Measurements from ENCODE around the gene EBF4.

EBF4 gene

GRCh38 chr20:2734899-2735298, 42.3 kb downstream of the EBF4 start:
- H3K27ac ChIP-seq (ENCODE audit: low read length) = no peak overlapping the region
- no peaks in the 10 kb centered on the region for H3K27me3 ChIP-seq (ENCODE audit: low read depth, low read length)
- no peaks in the 10 kb centered on the region for H3K4me1 ChIP-seq (ENCODE audit: control insufficient read depth in 1 of 2, insufficient read depth in 2 of 2, low read length in 2 of 2)
- H3K4me3 ChIP-seq (ENCODE audit: low read depth in 1 of 2, low read length in 2 of 2) = no peak overlapping the region
- no peaks in the 10 kb centered on the region for H3K36me3 ChIP-seq (ENCODE audit: control insufficient read depth in 1 of 2, insufficient read depth in 2 of 2, low read length in 2 of 2)
- H3K9me3 ChIP-seq (ENCODE audit: control insufficient read depth in 1 of 2, low read length in 2 of 2) = peaks cover 0 to 4% of the 10 kb centered on the region in 2 donors

GRCh38 chr20:2736441-2736840, 43.9 kb downstream of the EBF4 start:
- no peaks in the 10 kb centered on the region for H3K27me3 ChIP-seq (ENCODE audit: low read depth, low read length)
- no peaks in the 10 kb centered on the region for H3K4me1 ChIP-seq (ENCODE audit: control insufficient read depth in 1 of 2, insufficient read depth in 2 of 2, low read length in 2 of 2)

GRCh38 chr20:2738331-2739041, 45.9 kb downstream of the EBF4 start:
- Histone ChIP-seq H3K27me3 (ENCODE audit: low read depth, low read length) (no peaks in the 10 kb centered on the region), H3K36me3 (ENCODE audit: control insufficient read depth in 1 of 2, insufficient read depth in 2 of 2, low read length in 2 of 2) (no peaks in the 10 kb centered on the region), H3K4me3 (ENCODE audit: low read depth in 1 of 2, low read length in 2 of 2) (no peak overlapping the region), H3K27ac (ENCODE audit: low read length) (no peak overlapping the region), H3K4me1 (ENCODE audit: control insufficient read depth in 1 of 2, insufficient read depth in 2 of 2, low read length in 2 of 2) (no peaks in the 10 kb centered on the region), H3K9me3 (ENCODE audit: control insufficient read depth in 1 of 2, low read length in 2 of 2) (no peaks in the 10 kb centered on the region)

More at GRCh38 chr20:2736441-2736840, 43.9 kb downstream of the EBF4 start:
- Histone ChIP-seq H3K36me3 (ENCODE audit: control insufficient read depth in 1 of 2, insufficient read depth in 2 of 2, low read length in 2 of 2) (no peaks in the 10 kb centered on the region), H3K9me3 (ENCODE audit: control insufficient read depth in 1 of 2, low read length in 2 of 2) (peaks cover 0 to 4% of the 10 kb centered on the region in 2 donors), H3K27ac (ENCODE audit: low read length) (no peak overlapping the region), H3K4me3 (ENCODE audit: low read depth in 1 of 2, low read length in 2 of 2) (no peak overlapping the region)

- no peaks in the 10 kb centered on the region for H3K9me3 ChIP-seq (ENCODE audit: control insufficient read depth in 1 of 2, low read length in 2 of 2)
- no peaks in the 10 kb centered on the region for H3K4me1 ChIP-seq (ENCODE audit: control insufficient read depth in 1 of 2, insufficient read depth in 2 of 2, low read length in 2 of 2)
- no peak overlapping the region for H3K27ac ChIP-seq (ENCODE audit: low read length)
- no peaks in the 10 kb centered on the region for H3K36me3 ChIP-seq (ENCODE audit: control insufficient read depth in 1 of 2, insufficient read depth in 2 of 2, low read length in 2 of 2)
- H3K4me3 ChIP-seq (ENCODE audit: low read depth in 1 of 2, low read length in 2 of 2) = no peak overlapping the region
- H3K27me3 ChIP-seq (ENCODE audit: low read depth, low read length) = no peaks in the 10 kb centered on the region
Measured at GRCh38 chr20:2739042-2739398, 46.4 kb downstream of the EBF4 start.

- H3K27me3 ChIP-seq (ENCODE audit: low read depth, low read length) = no peaks in the 10 kb centered on the region
- H3K27ac ChIP-seq (ENCODE audit: low read length) = no peak overlapping the region
- H3K4me1 ChIP-seq (ENCODE audit: control insufficient read depth in 1 of 2, insufficient read depth in 2 of 2, low read length in 2 of 2) = no peaks in the 10 kb centered on the region
- H3K9me3 ChIP-seq (ENCODE audit: control insufficient read depth in 1 of 2, low read length in 2 of 2) = no peaks in the 10 kb centered on the region
- no peaks in the 10 kb centered on the region for H3K36me3 ChIP-seq (ENCODE audit: control insufficient read depth in 1 of 2, insufficient read depth in 2 of 2, low read length in 2 of 2)
- no peak overlapping the region for H3K4me3 ChIP-seq (ENCODE audit: low read depth in 1 of 2, low read length in 2 of 2)
Measured at GRCh38 chr20:2740702-2741101, 48.1 kb downstream of the EBF4 start.

GRCh38 chr20:2741463-2741862, 48.9 kb downstream of the EBF4 start:
- no peak overlapping the region for H3K4me3 ChIP-seq (ENCODE audit: low read depth in 1 of 2, low read length in 2 of 2)
- H3K4me1 ChIP-seq (ENCODE audit: control insufficient read depth in 1 of 2, insufficient read depth in 2 of 2, low read length in 2 of 2) = no peaks in the 10 kb centered on the region
- no peak overlapping the region for H3K27ac ChIP-seq (ENCODE audit: low read length)
- no peaks in the 10 kb centered on the region for H3K36me3 ChIP-seq (ENCODE audit: control insufficient read depth in 1 of 2, insufficient read depth in 2 of 2, low read length in 2 of 2)
- H3K27me3 ChIP-seq (ENCODE audit: low read depth, low read length) = no peaks in the 10 kb centered on the region
- no peaks in the 10 kb centered on the region for H3K9me3 ChIP-seq (ENCODE audit: control insufficient read depth in 1 of 2, low read length in 2 of 2)

GRCh38 chr20:2741881-2742280, 49.3 kb downstream of the EBF4 start:
- H3K27ac ChIP-seq (ENCODE audit: low read length) = no peak overlapping the region
- no peaks in the 10 kb centered on the region for H3K4me1 ChIP-seq (ENCODE audit: control insufficient read depth in 1 of 2, insufficient read depth in 2 of 2, low read length in 2 of 2)
- no peaks in the 10 kb centered on the region for H3K9me3 ChIP-seq (ENCODE audit: control insufficient read depth in 1 of 2, low read length in 2 of 2)
- H3K4me3 ChIP-seq (ENCODE audit: low read depth in 1 of 2, low read length in 2 of 2) = no peak overlapping the region
- no peaks in the 10 kb centered on the region for H3K27me3 ChIP-seq (ENCODE audit: low read depth, low read length)
- no peaks in the 10 kb centered on the region for H3K36me3 ChIP-seq (ENCODE audit: control insufficient read depth in 1 of 2, insufficient read depth in 2 of 2, low read length in 2 of 2)

GRCh38 chr20:2742431-2742830, 49.9 kb downstream of the EBF4 start:
- Histone ChIP-seq H3K27ac (ENCODE audit: low read length) (no peak overlapping the region), H3K4me1 (ENCODE audit: control insufficient read depth in 1 of 2, insufficient read depth in 2 of 2, low read length in 2 of 2) (no peaks in the 10 kb centered on the region), H3K36me3 (ENCODE audit: control insufficient read depth in 1 of 2, insufficient read depth in 2 of 2, low read length in 2 of 2) (no peaks in the 10 kb centered on the region), H3K4me3 (ENCODE audit: low read depth in 1 of 2, low read length in 2 of 2) (no peak overlapping the region), H3K27me3 (ENCODE audit: low read depth, low read length) (no peaks in the 10 kb centered on the region), H3K9me3 (ENCODE audit: control insufficient read depth in 1 of 2, low read length in 2 of 2) (no peaks in the 10 kb centered on the region)

GRCh38 chr20:2742934-2743559, 50.5 kb downstream of the EBF4 start:
- H3K4me1 ChIP-seq (ENCODE audit: control insufficient read depth in 1 of 2, insufficient read depth in 2 of 2, low read length in 2 of 2) = no peaks in the 10 kb centered on the region
- no peaks in the 10 kb centered on the region for H3K9me3 ChIP-seq (ENCODE audit: control insufficient read depth in 1 of 2, low read length in 2 of 2)
- H3K27ac ChIP-seq (ENCODE audit: low read length) = no peak overlapping the region
- H3K36me3 ChIP-seq (ENCODE audit: control insufficient read depth in 1 of 2, insufficient read depth in 2 of 2, low read length in 2 of 2) = no peaks in the 10 kb centered on the region
- H3K27me3 ChIP-seq (ENCODE audit: low read depth, low read length) = no peaks in the 10 kb centered on the region
- H3K4me3 ChIP-seq (ENCODE audit: low read depth in 1 of 2, low read length in 2 of 2) = no peak overlapping the region

- no peaks in the 10 kb centered on the region for H3K9me3 ChIP-seq (ENCODE audit: control insufficient read depth in 1 of 2, low read length in 2 of 2)
- H3K4me1 ChIP-seq (ENCODE audit: control insufficient read depth in 1 of 2, insufficient read depth in 2 of 2, low read length in 2 of 2) = no peaks in the 10 kb centered on the region
- no peaks in the 10 kb centered on the region for H3K36me3 ChIP-seq (ENCODE audit: control insufficient read depth in 1 of 2, insufficient read depth in 2 of 2, low read length in 2 of 2)
- peaks cover 8% of the 10 kb centered on the region for H3K27me3 ChIP-seq (ENCODE audit: low read depth, low read length)
- no peak overlapping the region for H3K4me3 ChIP-seq (ENCODE audit: low read depth in 1 of 2, low read length in 2 of 2)
- H3K27ac ChIP-seq (ENCODE audit: low read length) = no peak overlapping the region
Measured at GRCh38 chr20:2745060-2745910, 52.7 kb downstream of the EBF4 start.

GRCh38 chr20:2745936-2746635, 53.5 kb downstream of the EBF4 start:
- Histone ChIP-seq H3K27ac (ENCODE audit: low read length) (no peak overlapping the region), H3K36me3 (ENCODE audit: control insufficient read depth in 1 of 2, insufficient read depth in 2 of 2, low read length in 2 of 2) (no peaks in the 10 kb centered on the region), H3K4me1 (ENCODE audit: control insufficient read depth in 1 of 2, insufficient read depth in 2 of 2, low read length in 2 of 2) (peaks cover 0 to 6% of the 10 kb centered on the region in 2 donors), H3K27me3 (ENCODE audit: low read depth, low read length) (peaks cover 11% of the 10 kb centered on the region), H3K4me3 (ENCODE audit: low read depth in 1 of 2, low read length in 2 of 2) (no peak overlapping the region), H3K9me3 (ENCODE audit: control insufficient read depth in 1 of 2, low read length in 2 of 2) (no peaks in the 10 kb centered on the region)
